ENCODE results near the gene IREB2.
"Not testable (repeated sequence)": the region's sequence is repeated elsewhere in the genome, so short reads cannot be mapped to it uniquely, and the experiment has no call there.

Gene IREB2

DNA sequence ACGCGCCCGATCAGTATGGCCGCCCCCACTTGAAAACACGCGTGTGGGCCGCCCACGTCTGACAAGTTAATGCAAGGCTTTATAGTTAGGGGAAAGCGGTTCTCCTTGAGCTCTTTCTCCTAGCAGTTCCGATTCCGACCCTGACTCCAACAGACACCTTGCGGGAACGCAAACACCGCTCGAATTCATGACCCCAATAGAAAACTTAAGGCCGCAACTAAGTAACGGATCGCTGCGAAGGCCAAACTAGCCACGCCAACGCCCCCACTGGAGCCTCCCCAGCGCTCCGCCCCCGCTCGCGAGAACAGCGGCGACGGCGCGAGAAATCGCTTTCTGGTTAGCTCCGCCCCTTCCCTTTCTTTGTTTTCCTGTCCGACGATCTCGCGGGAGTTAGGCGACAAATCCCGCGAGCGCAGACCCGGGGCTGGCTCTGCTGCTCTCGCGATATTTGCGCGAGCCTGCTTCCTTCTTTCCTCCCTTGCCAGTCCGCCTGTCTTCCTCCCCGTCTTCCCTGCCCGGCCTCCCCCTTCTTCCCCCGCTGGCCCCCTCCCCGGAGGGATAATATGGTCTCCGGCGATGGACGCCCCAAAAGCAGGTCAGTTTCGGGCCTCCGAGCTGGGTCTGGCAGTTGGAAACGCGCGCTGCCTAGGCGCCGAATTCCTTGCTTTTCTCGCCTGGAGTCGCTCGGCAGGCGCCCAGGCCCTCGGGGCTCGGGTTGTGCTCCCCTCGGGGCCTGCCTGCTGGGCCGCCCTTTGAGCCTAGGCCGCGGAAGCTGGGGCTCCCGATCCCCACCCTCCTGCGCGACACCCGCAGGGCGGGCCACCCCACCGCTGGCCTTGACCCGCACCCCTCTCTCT, at the start of gene IREB2:
IREB2 (plus strand) TSS at position 455 of the 857 bp plus-strand sequence; CDS start at position 577, 122 bp downstream.
- peak; percentile 98 for DNase-seq (ENCODE audit: low spot score)

GRCh38 chr15:78388865-78389264, 49.2 kb upstream of the IREB2 start:
- no peak for DNase-seq (ENCODE audit: low spot score)

GRCh38 chr15:78389322-78389721, 48.7 kb upstream of the IREB2 start:
- no peak for DNase-seq (ENCODE audit: low spot score)

GRCh38 chr15:78389738-78390137, 48.3 kb upstream of the IREB2 start:
- no peak for DNase-seq (ENCODE audit: low spot score)

GRCh38 chr15:78390242-78390641, 47.8 kb upstream of the IREB2 start:
- no peak for DNase-seq (ENCODE audit: low spot score)

- DNase-seq (ENCODE audit: low spot score), result no peak
Measured at GRCh38 chr15:78390826-78391225, 47.2 kb upstream of the IREB2 start.

DNA sequence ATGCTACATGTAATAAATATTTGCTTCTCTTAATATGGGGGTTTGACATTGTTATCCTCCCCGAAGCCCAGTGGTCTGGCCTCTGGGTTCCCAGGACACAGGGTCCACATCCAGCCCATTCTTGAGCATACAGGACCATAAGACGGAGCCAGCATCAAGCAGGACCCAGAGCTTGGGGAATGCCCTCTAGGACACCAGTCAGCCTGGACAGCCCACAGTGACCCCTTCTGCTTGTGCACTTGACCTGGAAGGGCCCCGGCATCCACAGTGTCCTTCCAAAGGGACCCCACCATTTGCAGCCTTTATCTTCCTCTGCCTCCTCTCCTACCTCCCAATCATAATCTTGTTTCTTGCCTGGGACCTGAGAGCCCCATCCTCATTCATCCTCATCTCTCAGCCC, 46.2 kb upstream of the IREB2 start:
- no peak for DNase-seq (ENCODE audit: low spot score)

GRCh38 chr15:78392430-78392829, 45.6 kb upstream of the IREB2 start:
- no peak for DNase-seq (ENCODE audit: low spot score)

GRCh38 chr15:78393137-78393536, 44.9 kb upstream of the IREB2 start:
- no peak for DNase-seq (ENCODE audit: low spot score)

- no peak for DNase-seq (ENCODE audit: low spot score)
Measured at GRCh38 chr15:78394026-78394425, 44.0 kb upstream of the IREB2 start.

DNA sequence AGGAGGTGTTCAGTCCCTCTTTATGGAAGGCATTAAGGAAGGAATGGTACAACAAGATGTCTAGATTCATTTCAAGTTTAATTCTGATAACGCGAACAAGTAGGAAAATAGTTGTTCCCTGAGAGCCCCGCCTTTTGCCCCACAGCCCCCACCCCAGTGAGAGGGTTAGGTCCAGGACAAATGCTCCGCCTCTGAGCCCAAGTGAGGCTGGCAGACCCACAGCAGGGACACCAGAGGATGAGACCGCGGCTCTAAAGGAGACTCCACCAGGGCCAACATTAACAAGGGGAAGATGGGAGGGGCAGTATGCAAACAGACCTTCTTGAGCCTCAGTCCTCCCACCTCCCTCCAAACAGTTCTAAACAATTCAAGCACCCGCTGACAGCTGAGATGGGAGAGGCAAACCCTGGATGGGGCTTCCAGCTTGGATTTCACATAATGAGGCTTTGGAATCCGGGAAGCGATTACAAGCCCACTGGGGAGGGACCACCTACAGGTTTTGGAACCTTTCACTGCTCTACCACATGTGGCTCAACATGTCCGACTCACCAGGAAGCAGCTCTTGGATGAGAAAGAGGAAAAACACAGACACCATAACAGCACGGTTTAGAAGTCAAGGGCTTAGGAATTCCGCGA, 42.9 kb upstream of the IREB2 start:
- DNase-seq (ENCODE audit: low spot score), result no peak

GRCh38 chr15:78396186-78396814, 41.7 kb upstream of the IREB2 start:
- no peak for DNase-seq (ENCODE audit: low spot score)

DNA sequence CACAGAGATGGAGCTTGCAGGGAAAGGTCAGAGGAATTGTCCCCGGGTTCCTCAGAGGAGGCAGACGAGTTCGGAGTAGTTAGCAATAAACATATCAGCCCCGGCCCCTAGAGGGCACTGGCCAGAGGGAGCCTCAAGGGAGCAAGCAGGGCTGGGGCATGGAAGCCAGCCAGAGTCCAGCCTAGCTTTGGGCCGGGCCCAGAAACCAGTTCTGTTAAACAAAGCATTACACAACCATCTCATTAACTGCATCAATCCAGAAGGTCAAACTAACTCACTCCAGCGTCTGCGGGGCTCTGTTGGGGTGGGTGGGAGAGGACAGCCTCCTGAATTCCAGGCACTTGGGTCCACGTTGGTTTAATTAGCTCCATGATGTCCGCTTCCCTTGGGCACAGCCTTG, 41.0 kb upstream of the IREB2 start:
- DNase-seq (ENCODE audit: low spot score), result no peak

DNA sequence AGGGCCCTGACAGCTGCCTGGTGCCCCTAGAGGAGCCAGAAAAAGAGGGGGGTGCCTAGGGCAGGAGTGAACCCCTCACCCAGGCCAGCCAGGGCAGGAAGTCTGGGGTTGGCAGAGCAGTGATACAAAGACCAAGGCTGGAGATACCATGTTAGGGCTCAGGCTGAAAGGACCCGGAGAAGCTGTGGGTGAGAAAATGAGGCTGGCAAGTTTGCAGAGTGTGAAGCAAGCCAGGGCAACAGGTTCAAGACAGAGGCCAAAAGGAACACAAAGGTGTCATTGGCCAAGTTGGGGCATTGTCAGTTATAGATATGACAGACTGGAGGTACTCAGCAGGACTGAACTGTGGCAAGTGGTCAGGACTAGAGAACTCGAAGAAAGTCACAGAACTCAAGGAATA, 40.6 kb upstream of the IREB2 start:
- DNase-seq (ENCODE audit: low spot score), result no peak

DNA sequence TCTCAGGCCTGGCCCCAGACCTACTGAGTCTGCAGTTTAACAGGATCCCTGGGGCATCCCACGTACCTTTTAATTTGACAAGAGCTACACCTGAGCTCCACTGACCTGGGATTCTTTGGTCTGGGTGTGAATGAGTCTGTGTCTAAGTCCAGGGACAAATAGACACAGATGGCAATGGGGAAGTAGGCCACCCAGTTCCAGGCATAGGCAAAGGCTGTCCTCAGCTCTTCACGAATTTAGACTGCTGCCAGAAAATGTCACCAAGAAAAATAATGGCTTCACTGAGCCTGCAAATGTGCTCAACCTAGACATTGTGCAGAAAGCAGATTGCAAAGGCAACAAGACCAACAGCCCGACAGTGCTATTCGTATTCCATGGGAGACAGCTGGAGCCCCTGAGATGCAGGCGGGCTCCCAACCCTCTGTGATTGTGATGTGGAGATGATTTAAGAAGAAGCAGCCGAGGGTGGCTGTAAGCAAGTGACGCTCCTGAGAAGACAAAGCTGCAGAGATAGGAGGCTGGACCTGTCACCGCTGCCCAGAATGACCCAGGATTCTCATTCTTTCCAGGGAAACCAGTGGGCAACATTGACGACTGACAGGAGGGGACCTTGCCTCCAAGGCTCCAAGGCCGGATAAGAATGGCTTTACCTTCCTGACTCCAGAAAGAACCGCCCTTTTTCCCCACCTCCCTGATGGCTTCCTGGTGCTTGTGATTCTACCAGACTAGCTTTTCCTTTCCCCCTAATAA, 39.8 kb upstream of the IREB2 start:
- no peak for DNase-seq (ENCODE audit: low spot score)

DNA sequence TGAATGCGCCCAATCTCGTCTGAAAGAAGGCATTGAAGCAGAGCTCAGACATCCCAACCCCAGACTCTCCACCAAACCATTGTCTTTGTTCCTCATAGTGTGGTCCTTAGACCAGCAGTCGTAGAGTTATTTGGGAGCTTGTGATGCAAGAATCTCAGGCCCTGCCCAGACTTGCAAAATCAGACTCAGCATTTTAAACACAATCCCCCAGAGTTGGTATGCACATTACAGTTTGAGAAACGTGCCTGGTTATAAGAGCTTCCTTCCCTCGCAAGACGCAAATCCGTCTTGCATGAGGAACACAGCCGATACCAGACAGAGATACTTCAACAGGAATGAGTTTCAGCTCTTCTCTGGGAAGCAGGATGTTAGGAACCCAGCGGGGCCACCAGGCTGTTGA, 38.9 kb upstream of the IREB2 start:
- DNase-seq (ENCODE audit: low spot score), result no peak

GRCh38 chr15:78402061-78402610, 35.9 kb upstream of the IREB2 start:
- DNase-seq (ENCODE audit: low spot score), result no peak

DNA sequence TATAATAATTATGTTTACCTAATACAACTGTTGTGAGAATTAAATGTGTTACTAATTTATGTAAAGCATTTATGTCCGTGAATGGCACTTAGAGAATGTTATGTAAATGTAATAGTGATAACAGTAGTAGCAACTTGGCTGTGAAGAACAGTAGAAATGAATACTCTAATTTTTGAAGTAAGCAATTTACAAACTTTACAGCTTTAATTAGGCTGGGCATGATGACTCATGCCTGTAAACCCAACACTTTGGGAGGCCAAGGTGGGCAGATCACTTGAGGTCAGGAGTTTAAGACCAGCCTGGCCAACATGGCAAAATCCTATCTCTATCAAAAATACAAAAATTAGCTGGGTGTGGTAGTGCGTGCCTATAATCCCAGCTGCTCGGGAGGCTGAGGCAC, 33.9 kb upstream of the IREB2 start:
- no peak for DNase-seq (ENCODE audit: low spot score)

GRCh38 chr15:78404796-78405195, 33.2 kb upstream of the IREB2 start:
- DNase-seq (ENCODE audit: low spot score), result not testable (repeated sequence)

DNA sequence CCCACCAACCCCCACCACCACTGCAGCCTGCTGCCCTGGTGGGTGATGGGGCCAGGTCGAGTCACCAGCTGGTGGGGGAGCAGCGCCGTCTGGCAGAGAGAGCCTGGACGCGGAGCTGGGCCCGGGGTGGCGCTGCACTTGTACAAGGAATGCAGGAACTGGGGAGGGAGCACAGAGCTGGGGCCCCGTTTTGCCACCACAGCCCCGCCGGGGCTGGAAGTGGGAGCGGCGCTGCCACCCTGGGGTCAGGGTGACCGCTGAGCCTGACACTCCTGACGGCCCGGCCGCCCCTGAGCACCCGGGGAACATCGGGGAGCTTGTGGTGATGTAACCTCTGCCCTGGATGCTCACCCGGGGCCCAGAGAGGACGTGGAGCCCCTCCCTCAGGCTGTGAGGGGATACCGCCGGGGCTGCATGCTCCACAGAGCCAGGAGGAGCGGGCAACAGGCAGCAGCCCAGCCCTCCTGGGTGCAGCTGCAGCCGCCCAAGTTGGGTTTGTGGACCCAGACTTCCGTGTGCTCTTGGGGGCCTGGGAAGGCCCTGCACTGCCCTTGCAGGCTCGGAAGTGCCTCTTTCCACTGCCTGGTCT, 32.6 kb upstream of the IREB2 start:
- DNase-seq (ENCODE audit: low spot score), result no peak

- DNase-seq (ENCODE audit: low spot score), result no peak
Measured at GRCh38 chr15:78406016-78406585, 31.9 kb upstream of the IREB2 start.

Data from CD4-positive, alpha-beta T cell treated with Interleukin-2 at 100 ng/mL for 4 hours (primary cell).